GM18870 (cell line): ENCODE data around the gene PCBP3.

Experiments used
- ATAC-seq: cut with Tn5 transposase; IDR thresholded peaks from one replicate; pipeline ENCODE4 v1.9.1; 2021; ENCODE audit warnings: moderate library complexity; ENCODE audit not compliant: unreplicated experiment

PCBP3 gene

DNA sequence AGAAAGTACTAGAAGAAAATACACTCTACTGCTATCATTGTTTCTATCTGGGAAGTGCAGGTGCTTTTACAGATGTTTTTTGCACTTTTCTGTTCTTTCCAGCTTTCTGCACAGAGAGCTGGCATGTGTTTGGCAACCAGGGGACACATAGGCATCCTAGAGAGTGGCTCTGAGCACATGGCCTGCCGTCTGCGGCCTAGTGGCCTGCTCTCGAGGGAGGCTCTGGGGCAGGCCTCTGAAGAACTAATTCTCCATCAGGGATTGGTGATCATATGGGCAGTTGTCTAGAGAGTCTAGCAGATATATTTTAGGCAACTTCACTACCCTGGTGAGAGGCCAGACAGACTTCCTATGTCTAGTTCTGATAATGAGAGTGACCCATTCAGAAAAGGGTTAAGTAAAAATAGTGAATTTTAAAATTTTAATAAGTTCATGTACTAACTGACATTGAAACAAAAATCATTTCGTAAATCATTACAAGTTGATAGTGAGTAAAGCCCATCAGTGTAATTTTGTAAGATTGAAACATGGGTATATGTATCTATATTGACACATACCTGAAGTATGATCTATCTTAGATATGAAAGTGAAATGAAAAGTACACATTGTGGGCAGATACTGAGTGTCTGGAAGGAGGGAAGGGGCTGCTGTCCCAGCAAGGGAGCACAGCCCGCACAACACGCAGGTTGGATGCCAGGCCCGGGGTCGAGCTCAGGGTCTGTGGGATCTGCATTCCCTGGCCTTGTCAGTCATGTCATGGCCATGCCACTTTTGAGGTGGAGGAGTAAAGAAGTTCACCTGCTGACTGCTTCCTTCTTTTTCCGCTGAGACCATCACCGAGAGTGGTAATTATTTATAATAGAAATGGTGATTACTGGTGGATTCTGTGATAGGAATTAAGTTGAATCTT lies 79.8 kb downstream of the PCBP3 start:
- ATAC-seq = no peak

DNA sequence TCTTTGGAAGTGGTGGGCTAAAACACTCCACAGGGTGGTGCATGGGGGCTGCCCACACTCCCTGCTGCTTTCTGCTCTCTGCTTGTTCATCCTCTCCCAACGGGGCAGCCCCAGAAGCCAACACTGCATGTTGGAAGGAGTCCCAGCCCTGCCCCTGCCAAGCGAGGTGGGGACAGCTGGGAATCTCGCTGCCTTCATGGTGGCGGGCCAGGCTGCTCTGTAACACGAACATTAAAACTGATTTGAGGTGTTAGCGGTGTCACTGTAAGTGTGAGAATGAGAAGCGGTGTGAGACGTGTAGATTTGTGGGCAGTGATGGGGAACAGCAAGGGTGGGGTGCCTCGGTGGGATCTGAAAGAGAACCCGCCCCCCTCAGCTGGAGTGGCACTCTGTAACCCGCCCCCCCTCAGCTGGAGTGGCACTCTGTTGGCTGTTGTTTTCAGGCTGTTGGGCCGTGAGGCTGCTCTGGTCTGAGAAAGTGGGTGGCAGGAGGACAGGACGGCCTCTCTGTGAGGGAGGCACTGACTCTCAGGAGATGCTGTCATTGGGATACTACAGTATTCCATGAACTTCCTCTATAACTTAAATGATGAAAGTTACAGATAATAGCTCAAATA lies 80.9 kb downstream of the PCBP3 start:
- ATAC-seq = no peak

DNA sequence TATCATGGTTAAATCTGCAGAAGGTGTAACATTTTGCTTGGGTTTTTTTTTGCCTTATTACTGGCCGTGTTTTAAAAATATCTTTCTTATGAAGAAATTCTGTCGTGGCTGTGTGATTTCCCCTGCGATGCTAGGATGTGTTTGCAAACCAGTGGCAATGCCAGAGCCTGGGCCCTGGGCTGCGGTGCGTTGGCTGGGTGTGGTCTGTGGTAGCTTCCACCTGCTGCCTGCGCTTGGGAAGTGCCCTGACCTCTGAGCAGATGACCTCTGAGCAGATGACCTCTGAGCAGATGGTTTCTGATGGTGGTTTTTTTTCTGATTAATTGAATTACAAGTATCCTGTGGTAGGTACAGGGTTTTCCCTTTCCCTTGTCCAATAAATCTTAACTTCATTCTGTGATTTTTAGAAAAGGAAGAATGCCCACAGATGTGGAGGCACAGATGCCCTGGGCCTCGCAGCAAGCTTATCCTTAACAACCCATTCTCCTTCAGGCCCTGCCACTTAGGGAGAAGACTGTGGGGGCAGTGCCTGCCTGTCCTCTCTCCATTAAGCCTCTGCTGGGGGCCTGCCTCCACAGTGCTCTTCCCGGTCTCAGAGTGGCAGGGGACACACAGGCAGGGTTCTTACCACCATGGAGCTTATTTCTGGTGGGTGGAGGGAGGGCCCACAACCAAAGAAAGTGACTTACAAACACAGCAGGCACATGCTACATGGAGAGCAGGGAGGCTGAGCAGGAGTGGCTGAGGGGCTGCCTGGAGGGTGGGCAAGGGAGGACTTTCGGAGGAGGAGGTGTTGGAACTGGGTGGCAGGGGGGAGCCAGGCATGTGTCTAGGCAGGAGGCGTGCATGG lies 81.7 kb downstream of the PCBP3 start:
- ATAC-seq = no peak

DNA sequence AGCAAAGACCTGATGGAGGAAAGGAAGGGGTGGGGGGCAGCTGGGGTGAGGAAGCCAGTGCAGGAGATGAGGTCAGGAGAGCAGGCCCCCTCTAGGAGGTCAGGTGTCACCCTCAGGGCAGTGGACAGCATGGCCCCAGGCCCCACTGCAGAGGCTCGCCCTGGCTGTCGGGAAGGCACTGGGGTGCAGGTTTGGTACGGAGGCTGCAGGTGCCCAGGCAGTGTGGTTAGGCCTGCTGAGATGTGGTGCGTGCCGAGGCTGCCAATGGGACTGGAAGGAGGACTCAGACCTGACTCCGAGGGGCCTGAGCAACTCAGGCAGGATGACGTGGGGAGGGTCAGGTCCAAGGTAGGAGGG lies 82.3 kb downstream of the PCBP3 start:
- no peak for ATAC-seq

DNA sequence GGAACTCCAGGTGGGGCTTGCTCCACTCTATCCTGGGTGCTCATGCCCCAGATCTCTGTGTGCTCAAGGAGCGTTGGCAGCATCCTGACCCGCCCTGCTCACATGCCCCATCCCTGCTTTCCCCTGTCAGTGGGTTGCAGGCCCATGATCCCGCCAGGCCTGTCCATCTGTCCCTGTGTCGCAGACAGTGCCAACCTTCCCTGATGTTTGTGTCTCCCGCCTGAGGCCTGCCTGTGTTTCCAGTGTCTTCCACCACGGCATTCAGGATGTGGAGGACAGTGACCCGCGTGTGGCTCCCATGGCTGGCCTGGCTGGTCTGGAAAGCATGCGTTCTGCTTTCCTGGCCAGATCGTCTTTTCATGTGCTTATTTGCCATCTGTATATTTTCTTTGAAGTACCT lies 82.9 kb downstream of the PCBP3 start:
- no peak for ATAC-seq

DNA sequence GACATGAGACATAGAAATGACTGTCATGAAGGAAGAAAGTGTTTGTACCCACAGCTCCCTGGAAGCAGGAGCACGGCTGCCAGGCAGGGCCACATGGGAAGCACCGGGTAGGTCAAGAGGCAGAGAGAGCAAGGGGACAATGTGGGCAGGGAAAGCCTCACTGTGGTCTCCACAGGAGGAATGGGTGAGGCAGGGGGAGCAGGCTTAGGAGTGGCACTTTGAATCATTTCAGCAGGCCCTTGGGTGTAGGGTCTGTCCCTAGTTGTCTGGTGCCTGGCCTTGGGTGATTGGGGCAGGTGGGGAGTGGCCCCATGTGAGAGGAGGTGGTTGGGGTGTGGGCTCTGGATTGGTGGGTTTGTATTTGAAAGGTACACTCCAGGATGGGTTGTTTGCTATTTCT lies 83.9 kb downstream of the PCBP3 start:
- ATAC-seq = no peak

DNA sequence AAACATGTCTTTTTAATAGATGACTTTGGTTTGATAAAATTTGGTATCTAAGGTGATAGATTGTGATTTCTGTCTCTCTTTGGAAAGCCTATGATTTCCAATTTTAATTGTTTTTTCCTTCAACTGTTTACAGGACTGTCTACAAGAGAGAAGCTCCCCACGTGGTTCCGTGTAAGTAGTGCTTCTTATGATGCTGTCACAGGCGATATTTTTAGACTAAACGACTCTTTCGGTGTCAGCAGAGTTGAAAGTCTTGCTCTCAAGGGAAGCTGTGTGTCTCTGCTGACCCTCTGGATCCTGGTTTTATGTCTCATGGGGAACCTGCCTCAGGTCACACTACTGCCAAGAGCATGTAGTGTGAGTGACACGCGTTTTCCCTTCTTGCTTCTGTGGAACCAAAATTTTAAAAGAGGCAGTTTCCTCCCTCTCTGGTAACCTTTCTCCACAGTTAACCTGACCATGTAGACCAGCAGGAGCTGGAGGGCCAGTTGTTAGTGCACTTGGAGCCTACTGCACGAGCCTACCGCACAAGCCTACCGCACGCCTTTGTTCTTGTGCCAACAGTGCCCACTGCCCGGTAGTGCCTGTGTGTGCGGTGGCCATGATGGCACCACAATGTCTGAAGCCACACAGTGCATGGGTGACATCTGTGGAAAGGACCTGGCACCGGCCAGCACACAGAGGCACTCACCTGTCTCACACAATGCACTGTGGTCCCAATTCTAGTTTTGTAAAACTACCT lies 91.9 kb downstream of the PCBP3 start:
- ATAC-seq = no peak

DNA sequence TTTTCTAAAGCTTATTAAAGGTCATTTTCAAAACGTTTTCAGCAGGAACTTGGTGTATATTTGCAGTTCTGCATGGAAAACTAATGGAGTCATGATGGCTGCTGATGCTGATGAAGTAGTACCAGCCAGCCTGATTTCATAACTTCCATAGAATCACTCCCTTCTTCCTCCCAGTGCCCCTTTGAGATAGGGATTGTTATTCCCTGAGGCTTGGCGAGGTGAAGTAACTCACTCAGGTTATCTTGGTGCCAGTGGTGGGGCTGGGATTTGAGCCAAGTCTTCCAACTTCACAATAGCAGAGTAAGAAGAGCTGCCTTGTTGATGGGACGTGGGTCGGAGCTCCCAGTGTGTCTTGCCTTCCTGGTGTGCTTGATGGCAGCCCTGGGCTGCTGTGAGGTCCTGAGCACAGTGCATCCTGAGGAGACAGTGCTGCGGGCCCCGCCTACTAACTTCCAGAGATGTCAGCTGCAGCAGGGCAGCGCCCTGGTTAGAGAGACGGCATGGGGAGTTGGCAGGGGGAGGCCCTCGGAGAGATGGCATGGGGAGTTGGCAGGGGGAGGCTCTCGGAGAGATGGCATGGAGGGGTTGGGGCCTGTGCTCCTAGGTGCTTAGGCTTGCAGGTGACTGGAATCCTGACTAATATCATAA lies 92.6 kb downstream of the PCBP3 start:
- no peak for ATAC-seq

DNA sequence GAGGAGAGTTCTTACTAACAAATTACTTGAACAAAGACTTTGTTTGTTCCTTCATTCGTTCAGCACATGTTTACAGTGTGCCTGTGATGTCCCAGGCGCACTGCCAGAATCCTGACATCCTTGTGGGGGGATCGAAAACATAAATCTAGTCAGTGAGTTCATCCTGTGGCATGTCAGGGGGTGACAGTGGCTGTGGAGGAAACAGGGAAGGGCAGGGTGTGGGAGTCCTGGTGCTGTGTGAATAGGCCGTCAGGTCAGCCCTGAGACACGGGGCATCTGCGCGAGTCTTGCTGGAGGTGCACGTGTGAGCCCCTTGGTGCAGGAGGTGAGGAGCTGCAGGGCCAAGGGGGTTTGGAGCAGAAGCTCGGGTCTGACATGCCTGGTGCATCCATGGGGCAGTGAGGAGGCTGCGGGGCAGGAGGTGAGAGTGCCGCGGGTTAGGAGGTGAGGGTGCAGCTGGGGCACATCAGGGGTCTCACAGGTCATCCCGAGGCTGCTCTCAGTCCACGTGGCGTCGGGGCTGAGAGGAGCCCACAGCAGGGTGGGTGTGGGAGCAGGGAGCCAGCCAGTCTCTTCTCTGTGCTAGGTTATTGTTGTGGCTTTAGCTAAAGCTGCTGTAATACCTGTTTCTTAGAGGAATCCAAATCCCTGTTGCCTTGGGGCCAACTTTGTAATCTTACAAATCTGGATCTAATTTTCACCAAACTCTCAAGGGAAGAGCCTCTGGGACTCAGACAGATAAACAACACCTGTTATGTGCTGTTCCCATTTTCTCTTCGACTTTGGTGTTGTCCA lies 93.4 kb downstream of the PCBP3 start:
- ATAC-seq = no peak

DNA sequence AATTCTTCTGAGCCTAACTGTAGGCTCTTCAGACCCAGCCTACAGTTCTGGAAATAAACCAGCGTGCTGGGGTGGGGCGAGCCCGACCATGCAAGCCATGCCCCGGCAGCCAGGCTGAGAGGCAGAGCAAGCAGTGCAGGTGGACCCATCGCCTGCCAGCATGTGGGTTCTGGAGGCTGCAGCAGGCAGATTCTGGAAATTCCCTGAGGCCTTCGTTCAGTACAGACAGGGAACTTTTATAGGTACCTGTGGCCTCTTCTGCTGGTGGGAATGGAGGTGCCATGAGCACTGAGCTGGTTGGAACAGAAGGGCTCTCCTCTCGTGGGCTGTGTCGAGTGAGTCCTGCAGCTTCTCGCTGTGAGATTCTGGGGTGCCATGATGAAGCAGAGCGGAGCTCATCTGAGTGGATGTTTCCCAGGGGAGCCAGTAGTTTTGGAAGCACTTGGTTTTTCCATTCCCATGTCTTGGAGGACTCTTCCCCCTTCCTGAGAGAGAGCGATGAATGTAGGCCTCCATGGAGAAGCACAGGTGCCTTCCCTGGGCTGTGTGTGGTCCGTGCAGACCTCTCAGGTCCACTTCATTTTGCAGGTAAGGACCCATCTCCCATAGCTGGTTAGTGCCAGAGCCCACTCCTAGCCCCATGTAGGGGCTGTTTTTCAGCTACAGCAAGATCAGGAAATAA lies 94.1 kb downstream of the PCBP3 start:
- no peak for ATAC-seq

DNA sequence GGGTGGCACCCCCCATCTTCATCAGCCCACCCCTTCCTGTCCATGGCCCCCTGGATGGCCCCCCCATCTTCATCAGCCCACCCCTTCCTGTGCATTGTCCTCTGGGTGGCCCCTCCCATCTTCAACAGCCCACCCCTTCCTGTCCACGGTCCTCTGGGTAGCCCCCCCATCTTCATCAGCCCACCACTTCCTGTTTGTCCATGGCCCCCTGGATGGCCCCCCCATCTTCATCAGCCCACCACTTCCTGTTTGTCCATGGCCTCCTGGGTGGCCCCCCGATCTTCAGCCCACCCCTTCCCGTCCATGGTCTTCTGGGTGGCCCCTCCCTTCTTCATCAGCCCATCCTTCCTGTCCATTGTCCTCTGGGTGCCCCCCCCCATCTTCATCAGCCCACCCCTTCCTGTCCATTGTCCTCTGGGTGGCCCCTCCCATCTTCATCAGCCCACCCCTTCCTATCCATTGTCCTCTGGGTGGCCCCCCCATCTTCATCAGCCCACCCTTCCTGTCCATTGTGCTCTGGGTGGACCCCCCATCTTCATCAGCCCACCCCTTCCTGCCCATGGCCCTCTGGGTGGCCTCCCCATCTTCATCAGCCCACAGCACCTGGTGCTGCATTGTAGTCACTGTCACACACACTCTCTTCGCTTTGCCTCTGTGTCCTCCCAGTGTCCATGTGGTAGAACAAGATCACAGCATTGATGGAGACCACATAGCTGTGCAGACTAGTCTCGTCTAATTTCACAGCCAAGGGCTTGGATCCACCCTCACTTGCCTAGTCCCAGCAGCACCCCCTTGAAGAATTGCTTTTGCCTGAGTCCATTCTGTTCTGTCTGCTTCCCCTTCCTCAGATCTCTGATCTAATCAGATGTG lies 95.9 kb downstream of the PCBP3 start:
- ATAC-seq = no peak

DNA sequence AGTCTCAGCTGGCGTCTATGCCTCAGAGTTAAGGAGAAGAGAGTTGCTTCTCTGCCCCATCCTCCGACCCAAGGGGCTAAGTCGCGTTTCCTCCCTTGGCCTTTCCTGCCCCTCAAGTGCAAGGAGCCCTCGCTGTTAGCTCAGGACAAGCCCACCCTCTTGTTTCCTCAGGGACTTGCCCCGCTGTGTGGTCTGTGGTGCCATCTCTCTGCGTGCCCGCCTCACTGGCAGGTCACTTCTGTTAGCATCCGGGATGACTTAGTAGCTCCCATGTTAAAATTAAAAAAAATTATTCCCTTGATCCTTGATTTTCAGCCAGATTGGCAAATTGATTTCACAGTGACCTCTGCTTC lies 96.5 kb downstream of the PCBP3 start:
- no peak for ATAC-seq

DNA sequence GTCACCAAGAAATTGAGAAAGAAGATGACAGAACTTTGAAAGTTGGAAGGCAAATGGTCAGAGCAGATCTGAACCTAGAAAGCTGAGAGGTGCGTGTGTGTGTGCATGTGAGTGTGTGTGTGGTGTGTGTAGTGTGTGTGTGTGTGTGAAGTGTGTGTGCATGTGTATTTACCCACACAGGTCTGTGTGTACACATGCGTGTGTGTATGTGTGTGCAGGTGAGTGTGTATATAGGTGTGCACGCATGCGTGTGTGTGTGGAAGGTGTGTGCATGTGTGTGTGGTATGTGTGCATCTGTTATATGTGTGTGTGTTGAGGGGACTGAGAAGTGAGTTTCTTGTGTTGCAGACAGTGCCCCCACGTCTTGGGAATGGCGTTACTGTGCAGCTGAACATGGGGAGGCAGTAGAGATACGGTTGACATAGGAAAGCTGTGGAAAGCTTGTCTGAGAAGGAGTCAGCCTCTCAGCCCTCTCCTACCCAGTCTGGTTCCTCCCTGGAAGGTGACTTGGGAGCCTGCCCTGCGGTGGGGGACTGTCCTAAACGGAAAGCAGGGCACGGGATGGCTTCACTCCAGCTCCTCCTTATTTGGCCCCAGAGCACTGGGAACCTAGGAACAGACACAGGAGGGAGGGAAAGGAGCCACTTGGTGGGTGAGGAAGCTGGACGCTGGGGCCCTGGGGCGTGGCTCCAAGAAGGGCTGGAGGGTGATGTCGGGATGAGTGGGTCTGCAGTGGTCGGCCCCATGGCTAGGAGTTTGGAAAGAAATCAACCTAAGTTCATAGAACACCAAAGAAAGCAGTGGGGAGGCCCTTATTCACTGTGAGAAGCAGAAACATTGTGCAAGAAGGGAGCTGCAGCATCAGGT lies 97.2 kb downstream of the PCBP3 start:
- ATAC-seq = no peak

DNA sequence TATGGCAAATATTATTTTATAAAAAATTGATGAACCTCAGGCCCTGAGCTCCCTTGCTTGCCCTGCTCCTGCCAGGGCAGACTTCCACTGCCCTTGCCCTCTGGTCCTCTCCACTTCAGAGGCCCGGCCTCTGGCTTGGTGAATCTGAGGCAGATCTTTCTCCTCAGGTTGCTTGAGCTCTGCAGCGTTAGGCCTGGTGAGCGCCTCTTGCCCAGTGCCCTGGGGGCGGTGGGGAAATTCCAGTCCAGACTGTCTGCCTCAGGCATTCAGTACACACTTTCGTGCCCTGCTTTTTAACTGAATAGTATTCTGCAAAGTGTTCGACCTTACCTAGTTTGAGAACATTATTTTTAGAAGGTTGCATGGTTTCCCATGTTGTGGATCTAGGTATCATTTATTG lies 98.2 kb downstream of the PCBP3 start:
- no peak for ATAC-seq

DNA sequence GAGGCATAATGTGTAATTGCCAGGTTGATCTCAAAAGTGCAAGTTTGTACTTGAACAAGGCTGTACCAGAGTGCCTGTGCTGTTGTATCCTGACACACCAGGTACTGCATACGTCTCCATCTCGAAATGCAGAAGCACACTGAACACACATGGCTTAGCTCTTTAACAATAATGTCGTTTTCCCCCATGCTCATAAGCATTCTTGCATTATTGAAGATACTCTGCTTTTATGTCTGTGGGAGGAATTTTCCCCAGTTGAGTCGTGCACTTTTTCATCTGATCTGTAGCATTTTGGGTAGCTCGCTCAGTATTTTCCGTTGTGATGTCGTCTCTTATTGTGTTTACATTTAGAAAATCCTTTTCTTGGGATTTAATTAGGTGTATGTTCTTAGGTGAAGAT lies 98.7 kb downstream of the PCBP3 start:
- no peak for ATAC-seq

DNA sequence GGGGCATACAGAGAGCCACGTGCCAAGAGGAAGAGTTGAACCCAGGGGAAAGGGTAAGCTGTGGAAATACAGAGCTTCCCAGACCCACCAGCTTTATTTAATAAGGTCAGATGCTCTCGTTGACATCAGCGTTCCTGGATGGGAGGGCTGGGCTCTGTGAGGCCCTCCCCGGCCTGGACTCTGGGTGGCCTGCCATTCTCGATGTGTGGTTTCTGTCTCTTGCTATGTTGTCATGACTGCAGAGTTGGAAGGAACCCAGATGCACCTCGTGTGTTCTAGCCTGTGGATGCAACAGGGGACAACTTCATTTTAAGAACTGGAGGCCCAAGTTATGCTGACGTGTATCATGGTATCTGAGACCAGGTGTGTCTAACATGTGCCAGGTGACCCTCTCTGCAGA lies 101.7 kb downstream of the PCBP3 start:
- no peak for ATAC-seq

DNA sequence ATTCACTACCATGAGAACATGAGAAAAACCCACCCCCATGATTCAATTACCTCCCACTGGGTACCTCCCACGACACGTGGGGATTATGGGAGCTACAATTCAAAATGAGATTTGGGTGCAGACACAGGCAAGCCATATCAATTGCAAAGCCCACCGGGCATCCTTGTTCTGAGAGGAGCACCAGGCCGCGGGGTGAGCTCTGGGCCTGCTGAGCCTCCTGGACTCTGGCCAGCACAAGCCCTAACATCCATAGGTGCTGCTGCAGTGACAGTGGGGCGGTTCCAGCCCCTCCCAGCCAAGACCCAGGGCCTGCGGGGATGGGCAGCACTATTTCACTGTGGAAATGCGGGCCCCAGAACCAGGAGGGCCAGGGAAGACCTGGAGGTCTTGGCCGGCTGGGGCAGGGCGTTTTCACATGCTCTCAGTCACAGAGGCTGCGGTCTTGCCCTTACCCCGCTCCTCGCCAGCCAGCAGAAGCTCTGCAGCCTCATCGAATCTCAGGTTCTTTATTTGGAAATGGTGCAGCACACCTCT lies 103.8 kb downstream of the PCBP3 start:
- ATAC-seq = no peak
